PC-3 (cell line): Measurements from ENCODE around the gene PRKN. TPM values are rescaled to one million over a fixed set of nuclear protein-coding genes. Genes with fewer than 3 reads are reported as not detected.

ENCODE experiments used
- ATAC-seq: fragments of 200-7000 bp; cut with Tn5 transposase; 2 replicates; pipeline ENCODE4 v1.9.1; 2020; ENCODE audit warnings: mild to moderate bottlenecking, moderate library complexity
- BruUV-seq: library from RNA; stranded (reverse); fragments of 400-500 nt; replicated peaks from 2 replicates; lab custom pipeline; 2021; lab: Mats Ljungman, UMichigan
- CTCF ChIA-PET: fragments of 300-600 bp; sonication (Branson Sonifier 250); formaldehyde crosslinking; loops from one replicate; lab custom pipeline; 2022; ENCODE audit warnings: antibody characterized with exemption; lab: Charles Lee
- POLR2A ChIA-PET: fragments of 300-600 bp; sonication (Branson Sonifier 250); formaldehyde crosslinking; loops from one replicate; lab custom pipeline; 2022; ENCODE audit warnings: antibody characterized with exemption; ENCODE audit not compliant: unreplicated experiment; lab: Charles Lee
- DNase-seq: peaks from one replicate; pipeline ENCODE4 v3.0.0-alpha.2; 2015
- H2AFZ ChIP-seq: fragments of 300-600 bp; sonication (generic); 2 replicates; pipeline ENCODE4 v1.6.0; 2016; ENCODE audit warnings: antibody characterized with exemption, low read length
- H3F3A ChIP-seq: fragments of 300-600 bp; sonication (generic); one replicate; pipeline ENCODE4 v1.6.0; 2017; ENCODE audit warnings: antibody characterized with exemption, low read length, control low read depth, mild to moderate bottlenecking; ENCODE audit not compliant: unreplicated experiment
- H3K27ac ChIP-seq: fragments of 300-600 bp; sonication (generic); 2 replicates; pipeline ENCODE4 v1.5.1; 2016; ENCODE audit warnings: mild to moderate bottlenecking, low read length
- H3K27me3 ChIP-seq: fragments of 300-600 bp; sonication (generic); 2 replicates; pipeline ENCODE4 v1.6.1; 2016; ENCODE audit warnings: low read length, mixed read lengths
- H3K36me3 ChIP-seq: fragments of 300-600 bp; sonication (generic); 2 replicates; pipeline ENCODE4 v1.6.1; 2016; ENCODE audit warnings: low read depth, mixed run types, low read length, mixed read lengths
- H3K4me1 ChIP-seq: fragments of 300-600 bp; sonication (generic); 2 replicates; pipeline ENCODE4 v1.5.1; 2016; ENCODE audit warnings: low read length; ENCODE audit not compliant: insufficient read depth
- H3K4me2 ChIP-seq: fragments of 300-600 bp; sonication (generic); 2 replicates; pipeline ENCODE4 v1.6.0; 2016; ENCODE audit warnings: low read length
- H3K4me3 ChIP-seq: fragments of 300-600 bp; sonication (generic); 2 replicates; pipeline ENCODE4 v1.5.1; 2016; ENCODE audit warnings: mild to moderate bottlenecking, low read length, mixed read lengths
- H3K79me2 ChIP-seq: fragments of 300-600 bp; sonication (generic); 2 replicates; pipeline ENCODE4 v1.6.1; 2017; ENCODE audit warnings: low read length, mixed read lengths
- H3K9ac ChIP-seq: fragments of 300-600 bp; sonication (generic); 2 replicates; pipeline ENCODE4 v1.6.0; 2016; ENCODE audit warnings: mild to moderate bottlenecking, low read length
- H3K9me2 ChIP-seq: fragments of 300-600 bp; sonication (generic); replicated peaks from 2 replicates; pipeline ENCODE4 v1.6.1; 2016; ENCODE audit warnings: mixed run types, low read length, mixed read lengths
- H3K9me3 ChIP-seq: fragments of 300-600 bp; sonication (generic); 2 replicates; pipeline ENCODE4 v1.6.1; 2016; ENCODE audit warnings: low read length, mixed read lengths
- H4K20me1 ChIP-seq: fragments of 300-600 bp; sonication (generic); 2 replicates; pipeline ENCODE4 v1.6.1; 2016; ENCODE audit warnings: low read length, mixed read lengths
- EZH2 ChIP-seq: fragments of 300-600 bp; sonication (generic); IDR thresholded peaks from one replicate; pipeline ENCODE4 v1.6.1; 2017; ENCODE audit warnings: antibody characterized with exemption, mild to moderate bottlenecking, low read length; ENCODE audit not compliant: unreplicated experiment
- EZH2phosphoT487 ChIP-seq: fragments of 300-600 bp; sonication (generic); IDR thresholded peaks from 2 replicates; pipeline ENCODE4 v1.6.1; 2018; ENCODE audit warnings: mild to moderate bottlenecking, antibody characterized with exemption, low read length, borderline replicate concordance
- intact Hi-C: fragments of 100-400 bp; cut with micrococcal nuclease; formaldehyde crosslinking; loops from 2 replicates; pipeline ENCODE4 v1.9.0; 2023
- total RNA-seq: library from RNA; depleted of rRNA; stranded (reverse); fragments of >200 nt; gene quantifications from 2 replicates; pipeline ENCODE4 v1.2.3, GENCODE V29; 2014
- TF ChIP-seq, protein P1 (sequence below): fragments of 300-600 bp; sonication (generic); conservative IDR thresholded peaks from 2 replicates; pipeline ENCODE4 v1.5.1; 2017; ENCODE audit warnings: antibody characterized with exemption, low read depth, mild to moderate bottlenecking, low read length

Gene PRKN
- total RNA-seq, 1 experiment from 2014 or later, result not detected

DNA sequence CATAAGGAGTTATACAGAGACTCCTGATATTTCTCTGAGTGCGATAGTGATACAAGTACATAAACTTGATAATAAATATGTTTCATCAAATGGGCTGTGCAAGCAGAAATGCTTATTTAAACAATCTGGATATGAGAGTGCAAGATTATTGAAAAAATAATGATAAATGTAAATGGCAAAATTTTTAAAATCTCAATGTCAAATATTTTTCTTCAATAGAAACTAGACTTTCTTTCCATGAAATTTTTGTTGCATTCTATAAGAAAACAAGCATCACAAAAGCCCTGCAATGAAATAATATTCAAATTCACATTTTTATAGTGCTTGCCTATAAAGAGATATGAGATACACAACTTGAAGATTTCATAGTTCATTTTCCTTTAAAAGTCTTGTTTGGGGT is 2.9 kb upstream of the PRKN start:
- CTCF ChIA-PET, result no interaction called here
- BruUV-seq, result no TSS peak
- no peaks in the 10 kb centered on the region for H3K9me3 ChIP-seq
- peaks cover 14% of the 10 kb centered on the region; the same call in 1 of the 2 replicates for H3K4me1 ChIP-seq
- no peaks in the 10 kb centered on the region for H3F3A ChIP-seq
- no peaks in the 10 kb centered on the region for H3K79me2 ChIP-seq
- no peak for DNase-seq
- POLR2A ChIA-PET, result no interaction called here
- H3K4me3 ChIP-seq, result no peak overlapping the region
- no peak for ATAC-seq
- H2AFZ ChIP-seq, result no peak overlapping the region
- no peak for TF ChIP-seq EZH2
- no peak overlapping the region for H3K9ac ChIP-seq
- H3K9me2 ChIP-seq, result no peaks in the 10 kb centered on the region
- H3K36me3 ChIP-seq, result no peaks in the 10 kb centered on the region
- no peaks in the 10 kb centered on the region for H4K20me1 ChIP-seq
- no peaks in the 10 kb centered on the region for H3K27me3 ChIP-seq
- H3K27ac ChIP-seq, result no peak overlapping the region
- intact Hi-C loops, result no loop called here
- no peak overlapping the region for H3K4me2 ChIP-seq

DNA sequence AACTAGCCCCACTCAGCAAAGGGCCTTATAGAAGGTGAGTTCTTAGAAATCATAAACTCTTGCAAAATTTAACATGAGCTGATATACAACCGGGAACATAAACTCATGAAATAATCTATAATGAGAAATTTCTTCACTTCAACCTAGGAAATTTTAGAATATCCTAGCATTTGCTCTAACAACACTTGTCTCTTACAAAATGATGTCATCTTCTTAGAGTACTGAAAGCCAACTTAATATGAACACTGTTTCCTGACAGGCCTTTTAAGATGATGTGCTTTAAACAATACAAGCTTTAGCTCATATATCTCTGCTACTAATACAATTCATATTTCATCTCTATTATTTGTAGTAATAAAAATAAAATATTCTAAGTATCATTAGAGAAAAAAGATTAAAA is 1.1 kb upstream of the PRKN start:
- H3K4me2 ChIP-seq, result peak overlapping the region; percentile 80; the same call in 1 of the 2 replicates
- H3K27me3 ChIP-seq, result no peaks in the 10 kb centered on the region
- TF ChIP-seq, protein P1, sequence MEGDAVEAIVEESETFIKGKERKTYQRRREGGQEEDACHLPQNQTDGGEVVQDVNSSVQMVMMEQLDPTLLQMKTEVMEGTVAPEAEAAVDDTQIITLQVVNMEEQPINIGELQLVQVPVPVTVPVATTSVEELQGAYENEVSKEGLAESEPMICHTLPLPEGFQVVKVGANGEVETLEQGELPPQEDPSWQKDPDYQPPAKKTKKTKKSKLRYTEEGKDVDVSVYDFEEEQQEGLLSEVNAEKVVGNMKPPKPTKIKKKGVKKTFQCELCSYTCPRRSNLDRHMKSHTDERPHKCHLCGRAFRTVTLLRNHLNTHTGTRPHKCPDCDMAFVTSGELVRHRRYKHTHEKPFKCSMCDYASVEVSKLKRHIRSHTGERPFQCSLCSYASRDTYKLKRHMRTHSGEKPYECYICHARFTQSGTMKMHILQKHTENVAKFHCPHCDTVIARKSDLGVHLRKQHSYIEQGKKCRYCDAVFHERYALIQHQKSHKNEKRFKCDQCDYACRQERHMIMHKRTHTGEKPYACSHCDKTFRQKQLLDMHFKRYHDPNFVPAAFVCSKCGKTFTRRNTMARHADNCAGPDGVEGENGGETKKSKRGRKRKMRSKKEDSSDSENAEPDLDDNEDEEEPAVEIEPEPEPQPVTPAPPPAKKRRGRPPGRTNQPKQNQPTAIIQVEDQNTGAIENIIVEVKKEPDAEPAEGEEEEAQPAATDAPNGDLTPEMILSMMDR, result no peak
- TF ChIP-seq EZH2, result no peak
- no peak for TF ChIP-seq EZH2phosphoT487
- no peak for DNase-seq
- no peak for ATAC-seq
- H3K9ac ChIP-seq, result no peak overlapping the region
- H3F3A ChIP-seq, result no peaks in the 10 kb centered on the region
- H3K9me2 ChIP-seq, result no peaks in the 10 kb centered on the region
- H4K20me1 ChIP-seq, result no peaks in the 10 kb centered on the region
- BruUV-seq, result no TSS peak
- no peak overlapping the region for H3K4me3 ChIP-seq
- no peaks in the 10 kb centered on the region for H3K79me2 ChIP-seq
- H3K36me3 ChIP-seq, result no peaks in the 10 kb centered on the region
- ChIA-PET CTCF (interaction anchor here (0.6 kb wide), 1 partner anchor 122 kb away, joined by 3 read pairs; no protein-coding TSS in a partner anchor), POLR2A (no interaction called here)
- intact Hi-C loops, result no loop called here
- peaks cover 14% of the 10 kb centered on the region; the same call in 1 of the 2 replicates for H3K4me1 ChIP-seq
- no peaks in the 10 kb centered on the region for H3K9me3 ChIP-seq
- H3K27ac ChIP-seq, result no peak overlapping the region
- H2AFZ ChIP-seq, result peak overlapping the region; percentile 91; the same call in 1 of the 2 replicates

DNA sequence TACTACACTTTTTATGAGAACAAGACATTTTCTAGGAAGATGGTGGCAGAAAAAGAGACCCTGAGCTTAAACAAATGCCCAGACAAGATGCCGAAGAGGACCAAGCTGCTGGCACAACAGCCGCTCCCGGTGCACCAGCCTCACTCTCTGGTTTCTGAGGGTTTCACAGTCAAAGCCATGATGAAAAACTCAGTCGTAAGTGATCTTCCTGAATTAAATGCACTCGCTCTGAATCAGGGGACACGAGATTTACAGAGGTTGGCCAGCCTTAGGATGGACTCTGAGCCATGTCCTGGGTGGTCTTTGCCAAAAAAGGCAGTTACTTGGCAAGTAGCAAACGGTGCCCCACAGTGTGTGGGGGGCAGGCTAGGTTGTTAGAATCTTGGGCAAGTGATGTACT is 631 bp upstream of the PRKN start:
- H2AFZ ChIP-seq, result peak overlapping the region; percentile 91
- H4K20me1 ChIP-seq, result no peaks in the 10 kb centered on the region
- POLR2A ChIA-PET, result no interaction called here
- H3K4me3 ChIP-seq, result peak overlapping the region; percentile 61
- ATAC-seq (no peak; the same call in 1 of the 2 replicates), DNase-seq (no peak)
- H3K27ac ChIP-seq, result no peak overlapping the region
- no peaks in the 10 kb centered on the region for H3K9me2 ChIP-seq
- CTCF ChIA-PET, result interaction anchor here (0.6 kb wide), 1 partner anchor 122 kb away, joined by 3 read pairs; no protein-coding TSS in a partner anchor
- TF ChIP-seq EZH2 (no peak), EZH2phosphoT487 (no peak)
- TF ChIP-seq, protein P1, result no peak
- TSS peak; percentile 81 for BruUV-seq
- H3K9me3 ChIP-seq, result no peaks in the 10 kb centered on the region
- H3K9ac ChIP-seq, result no peak overlapping the region
- no peaks in the 10 kb centered on the region for H3F3A ChIP-seq
- no peaks in the 10 kb centered on the region for H3K36me3 ChIP-seq
- peak overlapping the region; percentile 80 for H3K4me2 ChIP-seq
- peaks cover 14% of the 10 kb centered on the region; the same call in 1 of the 2 replicates for H3K4me1 ChIP-seq
- no peaks in the 10 kb centered on the region for H3K79me2 ChIP-seq
- intact Hi-C loops, result no loop called here
- no peaks in the 10 kb centered on the region for H3K27me3 ChIP-seq
